A673 (cell line): ENCODE measurements around the gene EEIG2. TPM values are rescaled to one million over a fixed set of nuclear protein-coding genes. Genes with fewer than 3 reads are reported as not detected.

Experiments used
- BruUV-seq: library from RNA; stranded (reverse); fragments of 400-500 nt; replicated peaks from 2 replicates; lab custom pipeline; 2021; lab: Mats Ljungman, UMichigan
- CTCF ChIA-PET: fragments of 300-600 bp; sonication (Branson Sonifier 250); formaldehyde crosslinking; loops from one replicate; lab custom pipeline; 2022; ENCODE audit warnings: antibody characterized with exemption; lab: Charles Lee
- POLR2A ChIA-PET: fragments of 300-600 bp; sonication (Branson Sonifier 250); formaldehyde crosslinking; loops from one replicate; lab custom pipeline; 2022; ENCODE audit warnings: antibody characterized with exemption; ENCODE audit not compliant: low non-redundant PET; lab: Charles Lee
- DNase-seq: peaks from one replicate; pipeline ENCODE4 v3.0.0-alpha.2; 2015; ENCODE audit warnings: low spot score
- H3K27ac ChIP-seq: fragments of 200-600 bp; sonication (generic); 2 replicates; pipeline ENCODE4 v1.5.1; 2016; ENCODE audit warnings: mixed run types, low read depth, mild to moderate bottlenecking, mixed read lengths, antibody characterized with exemption, low read length; ENCODE audit not compliant: poor library complexity, severe bottlenecking
- H3K27me3 ChIP-seq: fragments of 200-600 bp; sonication (generic); replicated peaks from 2 replicates; pipeline ENCODE4 v1.6.1; 2017; ENCODE audit warnings: mixed run types, low read depth, mild to moderate bottlenecking, mixed read lengths, antibody characterized with exemption, low read length; ENCODE audit not compliant: insufficient read depth, poor library complexity
- H3K36me3 ChIP-seq: fragments of 200-600 bp; sonication (generic); 2 replicates; pipeline ENCODE4 v1.6.1; 2016; ENCODE audit warnings: mixed run types, mild to moderate bottlenecking, mixed read lengths, antibody characterized with exemption, low read length; ENCODE audit not compliant: insufficient read depth, poor library complexity, severe bottlenecking
- H3K4me1 ChIP-seq: fragments of 200-600 bp; sonication (generic); 2 replicates; pipeline ENCODE4 v1.6.1; 2017; ENCODE audit warnings: mixed run types, mild to moderate bottlenecking, mixed read lengths, antibody characterized with exemption, low read length; ENCODE audit not compliant: insufficient read depth, poor library complexity, severe bottlenecking
- H3K4me3 ChIP-seq: fragments of 200-600 bp; sonication (generic); 2 replicates; pipeline ENCODE4 v1.5.1; 2016; ENCODE audit warnings: low read depth, mixed run types, mild to moderate bottlenecking, mixed read lengths, low read length; ENCODE audit not compliant: poor library complexity, severe bottlenecking
- H3K9me3 ChIP-seq: fragments of 200-600 bp; sonication (generic); 2 replicates; pipeline ENCODE4 v1.6.1; 2016; ENCODE audit warnings: mixed run types, low read depth, mild to moderate bottlenecking, mixed read lengths, antibody characterized with exemption, low read length; ENCODE audit not compliant: poor library complexity, severe bottlenecking
- CTCF ChIP-seq: fragments of 300-800, 200-600 bp; sonication (generic); conservative IDR thresholded peaks from 2 replicates; pipeline ENCODE4 v1.5.1; 2017; ENCODE audit warnings: low read depth, mild to moderate bottlenecking, antibody characterized with exemption, low read length, moderate library complexity, mixed read lengths
- EZH2 ChIP-seq: fragments of 200-600 bp; sonication (generic); IDR thresholded peaks from 2 replicates; pipeline ENCODE4 v1.6.1; 2017; ENCODE audit warnings: borderline replicate concordance, low read depth, mild to moderate bottlenecking, mixed read lengths, antibody characterized with exemption, low read length; ENCODE audit not compliant: poor library complexity, severe bottlenecking
- intact Hi-C: fragments of 100-400 bp; cut with micrococcal nuclease; formaldehyde crosslinking; loops from one replicate; pipeline ENCODE4 v1.10.0; 2022; ENCODE audit not compliant: unreplicated experiment
- total RNA-seq: library from RNA; stranded (reverse); gene quantifications from 2 replicates; pipeline ENCODE4 v1.2.3, GENCODE V29; 2021

Gene EEIG2
- total RNA-seq, 1 experiment from 2014 or later = 14.6 TPM

DNA sequence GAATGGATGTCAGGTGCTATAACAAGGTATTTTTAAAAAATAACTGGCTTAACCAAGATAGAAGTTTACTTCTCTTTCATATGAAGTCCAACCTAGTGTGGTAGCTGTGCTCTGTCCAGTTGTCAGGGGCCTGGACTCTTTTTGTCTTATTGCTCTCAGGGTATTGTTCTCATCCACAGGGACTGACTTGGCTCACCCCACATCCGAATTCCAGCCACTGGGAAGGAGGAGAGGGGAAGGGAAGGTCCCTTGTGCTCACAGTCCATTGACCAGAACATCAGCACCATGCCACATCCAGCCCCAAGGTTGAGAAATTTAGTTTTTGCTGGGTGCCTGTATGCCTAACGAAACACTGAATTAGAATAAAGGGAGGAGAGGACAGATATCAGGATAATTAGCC, 8.7 kb downstream of the EEIG2 start:
- H3K4me1 ChIP-seq = peaks cover 4% of the 10 kb centered on the region
- no peaks in the 10 kb centered on the region for H3K9me3 ChIP-seq
- no peaks in the 10 kb centered on the region for H3K36me3 ChIP-seq
- POLR2A ChIA-PET = interaction anchor here (0.6 kb wide), 1 partner anchor 887 kb away, joined by 3 read pairs; no protein-coding TSS in a partner anchor
- no peak overlapping the region for H3K4me3 ChIP-seq
- CTCF ChIA-PET = no interaction called here
- no TSS peak for BruUV-seq
- intact Hi-C loops = no loop called here
- no peaks in the 10 kb centered on the region for H3K27me3 ChIP-seq
- DNase-seq = no peak
- no peak overlapping the region for H3K27ac ChIP-seq
- TF ChIP-seq EZH2 (no peak), CTCF (no peak)

DNA sequence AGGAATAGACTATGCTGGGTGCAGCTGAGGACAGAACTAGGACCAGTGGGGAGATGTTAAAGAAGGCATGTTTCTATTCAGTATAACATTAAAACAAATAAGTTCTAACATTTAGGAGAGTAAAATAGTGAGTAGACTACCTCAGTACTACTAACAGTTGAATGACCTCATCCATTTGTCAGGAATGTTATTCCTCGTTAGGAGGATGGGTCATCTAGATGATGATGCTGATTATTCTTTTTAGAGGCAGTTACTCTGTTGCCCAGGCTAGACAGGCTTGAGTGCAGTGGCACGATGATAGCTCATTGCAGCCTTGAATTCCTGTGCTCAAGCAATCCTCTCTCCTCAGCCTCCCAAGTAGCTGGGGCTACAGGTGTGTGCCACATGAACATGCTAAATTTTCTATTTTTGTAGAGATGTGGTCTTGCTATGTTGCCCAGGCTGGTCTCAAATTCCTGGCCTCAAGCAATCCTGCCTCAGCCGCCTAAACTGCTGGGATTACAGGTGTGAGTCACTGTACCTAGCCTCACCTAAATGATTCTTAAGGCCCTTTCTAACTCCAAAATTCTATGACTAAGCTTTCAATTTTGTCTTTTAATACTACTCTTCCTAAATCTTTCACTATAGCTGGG, 9.3 kb downstream of the EEIG2 start:
- no peak overlapping the region for H3K4me3 ChIP-seq
- intact Hi-C loops = no loop called here
- no TSS peak for BruUV-seq

GRCh38 chr1:108570128-108570527, 10.2 kb downstream of the EEIG2 start:
- ChIA-PET POLR2A (interaction anchor here (0.6 kb wide), 1 partner anchor 16 kb away, joined by 3 read pairs; no protein-coding TSS in a partner anchor), CTCF (interaction anchor here (1.0 kb wide), 1 partner anchor 9 kb away, joined by 4 read pairs; no protein-coding TSS in a partner anchor)
- DNase-seq = peak; percentile 71
- Histone ChIP-seq H3K4me3 (no peak overlapping the region), H3K9me3 (peaks cover 7% of the 10 kb centered on the region), H3K36me3 (no peaks in the 10 kb centered on the region), H3K27ac (no peak overlapping the region), H3K27me3 (no peaks in the 10 kb centered on the region), H3K4me1 (peaks cover 6% of the 10 kb centered on the region)
- intact Hi-C loops = no loop called here
- no TSS peak for BruUV-seq
- TF ChIP-seq CTCF (peak; percentile 68), EZH2 (no peak)

More for the DNA sequence above, 9.3 kb downstream of the EEIG2 start:
- Histone ChIP-seq H3K4me1 (peaks cover 4% of the 10 kb centered on the region), H3K27ac (no peak overlapping the region), H3K9me3 (peaks cover 6% of the 10 kb centered on the region), H3K36me3 (no peaks in the 10 kb centered on the region), H3K27me3 (no peaks in the 10 kb centered on the region)
- DNase-seq = no peak
- CTCF ChIA-PET = interaction anchor here (1.0 kb wide), 1 partner anchor 8 kb away, joined by 4 read pairs; no protein-coding TSS in a partner anchor
- TF ChIP-seq CTCF (no peak), EZH2 (no peak)
- POLR2A ChIA-PET = no interaction called here
